Stimulated activated CD4-positive, alpha-beta T cell treated with anti-CD3 and anti-CD28 coated beads, Interleukin-1b, Interleukin-23, amount 100 ng/mL, for 1 hour (primary cell): ENCODE data around the gene MYG1.

ENCODE experiments used
- DNase-seq, 2 donors: peaks; one replicate each; pipeline ENCODE4 v3.0.0-alpha.2; 2020; ENCODE audit warnings: low read depth in 2 of 2

Gene MYG1

GRCh38 chr12:53299454-53300180 is at the start of gene MYG1:
MYG1 (plus strand) TSS chr12:53299695; CDS start chr12:53299738, 43 bp downstream.
- DNase-seq, result peak; percentile 57

- peak in 1 of 2 donors; percentile 39 for DNase-seq
Observed at GRCh38 chr12:53251477-53252348, 47.8 kb upstream of the MYG1 start.

- DNase-seq, result no peak
Observed at GRCh38 chr12:53252349-53252916, 47.1 kb upstream of the MYG1 start.

- DNase-seq, result no peak
Observed at GRCh38 chr12:53253298-53253697, 46.2 kb upstream of the MYG1 start.

- no peak for DNase-seq
Observed at GRCh38 chr12:53254816-53255545, 44.5 kb upstream of the MYG1 start.

GRCh38 chr12:53255996-53256395 is 43.5 kb upstream of the MYG1 start:
- no peak for DNase-seq

- DNase-seq, result no peak
Observed at GRCh38 chr12:53258541-53259539, 40.7 kb upstream of the MYG1 start.

GRCh38 chr12:53259891-53260290 is 39.6 kb upstream of the MYG1 start:
- DNase-seq, result no peak

GRCh38 chr12:53265783-53266182 is 33.7 kb upstream of the MYG1 start:
- DNase-seq, result no peak

GRCh38 chr12:53267306-53267998 is 32.0 kb upstream of the MYG1 start:
- DNase-seq, result no peak

- DNase-seq, result peak; percentile 33 to 63
Observed at GRCh38 chr12:53267999-53268629, 31.4 kb upstream of the MYG1 start, which contains the start of gene ESPL1. ESPL1 (plus strand) TSS chr12:53268299; CDS start chr12:53268767, 468 bp downstream.

GRCh38 chr12:53268630-53269562 is 30.6 kb upstream of the MYG1 start:
- DNase-seq, result no peak

- no peak for DNase-seq
Observed at GRCh38 chr12:53274445-53274844, 25.1 kb upstream of the MYG1 start.

- DNase-seq, result no peak
Observed at GRCh38 chr12:53276511-53276910, 23.0 kb upstream of the MYG1 start.

- no peak for DNase-seq
Observed at GRCh38 chr12:53277981-53278380, 21.5 kb upstream of the MYG1 start.

GRCh38 chr12:53279283-53279869 is 20.1 kb upstream of the MYG1 start:
- no peak for DNase-seq

GRCh38 chr12:53279888-53280498 is 19.5 kb upstream of the MYG1 start:
- DNase-seq, result no peak
